Neural progenitor cell (in vitro differentiated cells): Measurements from ENCODE around the gene SPATA6L.

ENCODE experiments used
- EZH2phosphoT487 ChIP-seq: fragments of 200-600 bp; sonication (generic); IDR thresholded peaks from 2 replicates; pipeline ENCODE4 v1.6.1; 2017; ENCODE audit warnings: antibody characterized with exemption
- TF ChIP-seq, protein P1 (sequence below): fragments of 200-600 bp; sonication (generic); IDR thresholded peaks from 2 replicates; pipeline ENCODE4 v1.5.1; 2017; ENCODE audit warnings: antibody characterized with exemption, mild to moderate bottlenecking

DNA sequence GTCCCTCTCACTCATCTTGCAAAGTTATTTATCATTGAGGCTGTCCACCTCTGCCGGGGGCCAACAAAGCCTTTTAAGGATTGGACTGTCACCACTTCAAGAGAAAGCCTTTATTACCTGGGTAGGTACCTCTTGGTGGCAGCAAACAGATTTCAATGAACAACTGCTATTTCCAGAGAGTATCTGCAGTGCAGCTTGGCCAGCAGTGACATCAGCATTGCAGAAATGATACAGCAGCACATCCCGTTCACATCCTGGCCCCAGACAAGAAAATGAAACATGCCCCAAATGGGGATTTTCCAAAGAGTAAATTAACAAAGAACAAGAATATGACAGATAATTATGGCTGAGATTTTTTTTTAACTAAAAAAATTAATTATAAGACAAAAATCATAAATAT lies 2.3 kb upstream of the SPATA6L start:
- TF ChIP-seq, protein P1, sequence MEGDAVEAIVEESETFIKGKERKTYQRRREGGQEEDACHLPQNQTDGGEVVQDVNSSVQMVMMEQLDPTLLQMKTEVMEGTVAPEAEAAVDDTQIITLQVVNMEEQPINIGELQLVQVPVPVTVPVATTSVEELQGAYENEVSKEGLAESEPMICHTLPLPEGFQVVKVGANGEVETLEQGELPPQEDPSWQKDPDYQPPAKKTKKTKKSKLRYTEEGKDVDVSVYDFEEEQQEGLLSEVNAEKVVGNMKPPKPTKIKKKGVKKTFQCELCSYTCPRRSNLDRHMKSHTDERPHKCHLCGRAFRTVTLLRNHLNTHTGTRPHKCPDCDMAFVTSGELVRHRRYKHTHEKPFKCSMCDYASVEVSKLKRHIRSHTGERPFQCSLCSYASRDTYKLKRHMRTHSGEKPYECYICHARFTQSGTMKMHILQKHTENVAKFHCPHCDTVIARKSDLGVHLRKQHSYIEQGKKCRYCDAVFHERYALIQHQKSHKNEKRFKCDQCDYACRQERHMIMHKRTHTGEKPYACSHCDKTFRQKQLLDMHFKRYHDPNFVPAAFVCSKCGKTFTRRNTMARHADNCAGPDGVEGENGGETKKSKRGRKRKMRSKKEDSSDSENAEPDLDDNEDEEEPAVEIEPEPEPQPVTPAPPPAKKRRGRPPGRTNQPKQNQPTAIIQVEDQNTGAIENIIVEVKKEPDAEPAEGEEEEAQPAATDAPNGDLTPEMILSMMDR, result no peak
- TF ChIP-seq EZH2phosphoT487, result no peak
